ENCODE data around the gene PRKN.

Gene PRKN

GRCh38 chr6:162082520-162082919, 645.0 kb downstream of the PRKN start:
- no peak for TF ChIP-seq HDGF (IDR thresholded peaks at IDR 0.05; ENCODE audit: borderline replicate concordance)
- no peak for TF ChIP-seq LEF1 (IDR thresholded peaks at IDR 0.05; ENCODE audit: borderline replicate concordance)
- no peak for TF ChIP-seq FOXA1 (IDR thresholded peaks at IDR 0.05)
- no peak for TF ChIP-seq ELF4 (IDR thresholded peaks at IDR 0.05)
- no peak for TF ChIP-seq FOXK2 (IDR thresholded peaks at IDR 0.05)
- no peak for TF ChIP-seq TARDBP (IDR thresholded peaks at IDR 0.05)
- no peak for TF ChIP-seq PKNOX1 (IDR thresholded peaks at IDR 0.05)
- no peak for TF ChIP-seq L3MBTL2 (conservative IDR thresholded peaks at IDR 0.05)
- TF ChIP-seq FOXM1 (IDR thresholded peaks at IDR 0.05; ENCODE audit: borderline replicate concordance): no peak
- ChIA-PET CTCF (no interaction called here), POLR2A (no interaction called here)

GRCh38 chr6:162078667-162079066, 648.9 kb downstream of the PRKN start:
- no peak for TF ChIP-seq BHLHE40 (IDR thresholded peaks at IDR 0.05; ENCODE audit: borderline replicate concordance)
- TF ChIP-seq FOXA1 (IDR thresholded peaks at IDR 0.05): no peak
- no peak for TF ChIP-seq TARDBP (IDR thresholded peaks at IDR 0.05)
- no peak for TF ChIP-seq FOXK2 (IDR thresholded peaks at IDR 0.05)
- TF ChIP-seq SP1 (IDR thresholded peaks at IDR 0.05): no peak
- no peak for TF ChIP-seq CTBP1 (IDR thresholded peaks at IDR 0.05; ENCODE audit: borderline replicate concordance)
- no peak for TF ChIP-seq FOXM1 (IDR thresholded peaks at IDR 0.05; ENCODE audit: borderline replicate concordance)
- TF ChIP-seq ARNT (IDR thresholded peaks at IDR 0.05): no peak
- DNase-seq (ENCODE audit: extremely low spot score): no peak
- CTCF ChIA-PET: no interaction called here
- POLR2A ChIA-PET: no interaction called here

More at GRCh38 chr6:162082520-162082919, 645.0 kb downstream of the PRKN start:
- no peak for DNase-seq (ENCODE audit: extremely low spot score)

- TF ChIP-seq ELF4 (IDR thresholded peaks at IDR 0.05) (no peak), BHLHE40 (IDR thresholded peaks at IDR 0.05; ENCODE audit: borderline replicate concordance) (no peak), L3MBTL2 (conservative IDR thresholded peaks at IDR 0.05) (no peak), FOXA1 (IDR thresholded peaks at IDR 0.05) (no peak), SUZ12 (IDR thresholded peaks at IDR 0.05) (no peak), FOXM1 (IDR thresholded peaks at IDR 0.05; ENCODE audit: borderline replicate concordance) (no peak)
- DNase-seq (ENCODE audit: extremely low spot score): no peak
- CTCF ChIA-PET: interaction anchor here (0.7 kb wide), 1 partner anchor 125 kb away, joined by 3 read pairs; no protein-coding TSS in a partner anchor
- POLR2A ChIA-PET: no interaction called here
Observed at GRCh38 chr6:162078126-162078525, 649.4 kb downstream of the PRKN start.

GRCh38 chr6:162076816-162077215, 650.8 kb downstream of the PRKN start:
- ChIA-PET CTCF (no interaction called here), POLR2A (no interaction called here)
- no peak for TF ChIP-seq PKNOX1 (IDR thresholded peaks at IDR 0.05)
- TF ChIP-seq FOXM1 (IDR thresholded peaks at IDR 0.05; ENCODE audit: borderline replicate concordance): no peak
- TF ChIP-seq SP1 (IDR thresholded peaks at IDR 0.05): no peak
- TF ChIP-seq FOXA1 (IDR thresholded peaks at IDR 0.05): no peak
- TF ChIP-seq SUZ12 (IDR thresholded peaks at IDR 0.05): no peak
- no peak for TF ChIP-seq ARNT (IDR thresholded peaks at IDR 0.05)
- TF ChIP-seq ZNF384 (IDR thresholded peaks at IDR 0.05): no peak
- no peak for TF ChIP-seq BHLHE40 (IDR thresholded peaks at IDR 0.05; ENCODE audit: borderline replicate concordance)
- TF ChIP-seq FOXK2 (IDR thresholded peaks at IDR 0.05): no peak
- no peak for TF ChIP-seq TARDBP (IDR thresholded peaks at IDR 0.05)
- TF ChIP-seq LEF1 (IDR thresholded peaks at IDR 0.05; ENCODE audit: borderline replicate concordance): no peak
- DNase-seq (ENCODE audit: extremely low spot score): no peak

- TF ChIP-seq FOXM1 (IDR thresholded peaks at IDR 0.05; ENCODE audit: borderline replicate concordance): no peak
- CTCF ChIA-PET: no interaction called here
- POLR2A ChIA-PET: no interaction called here
- DNase-seq (ENCODE audit: extremely low spot score): no peak
Observed at GRCh38 chr6:162074641-162075275, 652.8 kb downstream of the PRKN start.

GRCh38 chr6:162070639-162071038, 656.9 kb downstream of the PRKN start:
- DNase-seq (ENCODE audit: extremely low spot score): no peak
- POLR2A ChIA-PET: no interaction called here
- CTCF ChIA-PET: no interaction called here
- TF ChIP-seq CTBP1 (IDR thresholded peaks at IDR 0.05; ENCODE audit: borderline replicate concordance) (no peak), SP1 (IDR thresholded peaks at IDR 0.05) (no peak), ARNT (IDR thresholded peaks at IDR 0.05) (no peak), ZNF384 (IDR thresholded peaks at IDR 0.05) (no peak), TARDBP (IDR thresholded peaks at IDR 0.05) (no peak), L3MBTL2 (conservative IDR thresholded peaks at IDR 0.05) (no peak), LEF1 (IDR thresholded peaks at IDR 0.05; ENCODE audit: borderline replicate concordance) (no peak), FOXM1 (IDR thresholded peaks at IDR 0.05; ENCODE audit: borderline replicate concordance) (no peak), HDGF (IDR thresholded peaks at IDR 0.05; ENCODE audit: borderline replicate concordance) (no peak), NFRKB (IDR thresholded peaks at IDR 0.05) (no peak)

GRCh38 chr6:162069995-162070394, 657.6 kb downstream of the PRKN start:
- no peak for TF ChIP-seq ELF4 (IDR thresholded peaks at IDR 0.05)
- no peak for TF ChIP-seq SUZ12 (IDR thresholded peaks at IDR 0.05)

GRCh38 chr6:162068340-162068739, 659.2 kb downstream of the PRKN start:
- TF ChIP-seq HDGF (IDR thresholded peaks at IDR 0.05; ENCODE audit: borderline replicate concordance) (no peak), CTBP1 (IDR thresholded peaks at IDR 0.05; ENCODE audit: borderline replicate concordance) (no peak), FOXM1 (IDR thresholded peaks at IDR 0.05; ENCODE audit: borderline replicate concordance) (no peak), FOXK2 (IDR thresholded peaks at IDR 0.05) (no peak), ARNT (IDR thresholded peaks at IDR 0.05) (no peak), ELF4 (IDR thresholded peaks at IDR 0.05) (no peak), LEF1 (IDR thresholded peaks at IDR 0.05; ENCODE audit: borderline replicate concordance) (no peak), NFRKB (IDR thresholded peaks at IDR 0.05) (no peak), L3MBTL2 (conservative IDR thresholded peaks at IDR 0.05) (no peak), SUZ12 (IDR thresholded peaks at IDR 0.05) (no peak), PKNOX1 (IDR thresholded peaks at IDR 0.05) (no peak), FOXA1 (IDR thresholded peaks at IDR 0.05) (no peak)
- POLR2A ChIA-PET: no interaction called here
- no peak for DNase-seq (ENCODE audit: extremely low spot score)
- CTCF ChIA-PET: no interaction called here

More at GRCh38 chr6:162069995-162070394, 657.6 kb downstream of the PRKN start:
- CTCF ChIA-PET: no interaction called here
- no peak for DNase-seq (ENCODE audit: extremely low spot score)
- POLR2A ChIA-PET: no interaction called here

Measured in HEK293T (cell line).